ENCODE measurements around the gene TRAF6. TPM values are rescaled to one million over a fixed set of nuclear protein-coding genes. Genes with fewer than 3 reads are reported as not detected.

The TRAF6 gene
- total and polyA plus RNA-seq, 2 of the 13 experiments (the other 11 are each of a cell fraction or from before 2014, with no cell fraction given), result 3.3 to 5.9 TPM

GRCh38 chr11:36454551-36454940 is 55.5 kb downstream of the TRAF6 start (continued):
- no peak for TF ChIP-seq HBP1 (CRISPR knock-in tag; IDR thresholded peaks at IDR 0.05; ENCODE audit: low read depth)
- no peak for TF ChIP-seq TBP (CRISPR knock-in tag; IDR thresholded peaks at IDR 0.05)
- TF ChIP-seq WIZ (CRISPR knock-in tag; IDR thresholded peaks at IDR 0.05), result no peak
- TF ChIP-seq ASH2L (IDR thresholded peaks at IDR 0.05; ENCODE audit: insufficient read length, low read depth, low read length), result no peak

GRCh38 chr11:36453678-36454077 is 56.4 kb downstream of the TRAF6 start:
- Histone ChIP-seq H3K36me3 (replicated peaks in 1 of 2; ENCODE audit: control insufficient read depth in 1 of 2, insufficient read depth in 2 of 2, low read length in 2 of 2) (no peaks in the 10 kb centered on the region), H3K9ac (ENCODE audit: insufficient read depth, low read depth, low read length) (no peak overlapping the region), H3K27ac (ENCODE audit: extremely low read length, insufficient read depth, low read length) (no peak overlapping the region), H2AFZ (ENCODE audit: low read length) (no peak overlapping the region), H3K4me2 (ENCODE audit: low read depth, low read length) (no peak overlapping the region), H3K27me3 (ENCODE audit: control insufficient read depth in 1 of 2, insufficient read depth in 2 of 2, low read length in 2 of 2) (peaks cover 0 to 19% of the 10 kb centered on the region in 2 experiments; a peak in 2 of 5 replicates), H3K9me3 (ENCODE audit: low read length) (no peaks in the 10 kb centered on the region), H4K20me1 (ENCODE audit: insufficient read depth, low read length) (no peaks in the 10 kb centered on the region), H3K4me3 (replicated peaks in 1 of 3; ENCODE audit: insufficient read depth in 1 of 3, low read depth in 2 of 3, low read length in 3 of 3) (no peak overlapping the region), H3K79me2 (ENCODE audit: insufficient read depth, low read length) (no peaks in the 10 kb centered on the region), H3K4me1 (ENCODE audit: insufficient read depth, low read length) (peaks cover 23% of the 10 kb centered on the region)
- no peak for TF ChIP-seq BHLHE40 (IDR thresholded peaks at IDR 0.05; ENCODE audit: low read length)
- TF ChIP-seq ZNF263 (CRISPR knock-in tag; IDR thresholded peaks at IDR 0.05), result peak; percentile 62
- BruUV-seq (replicated peaks), result no TSS peak
- in situ Hi-C loops (cut with HindIII; ENCODE audit: extremely low pct_ligation_motif_present, low pct_unique_long_range_greater_than_20kb), result no loop called here
- intact Hi-C loops (cut with micrococcal nuclease; ENCODE audit: unreplicated experiment), result no loop called here
- ATAC-seq (no peak), FAIRE-seq (no peak), DNase-seq (ENCODE audit: low spot score) (no peak)
- POLR2A ChIA-PET, result no interaction called here
- 2% methylated on average over 3 of the region's 3 CpGs for WGBS (ENCODE audit: low lambda C conversion rate)
- CTCF ChIA-PET (ENCODE audit: low intra/inter-chr PET ratio, low total read pairs), result no interaction called here

DNA sequence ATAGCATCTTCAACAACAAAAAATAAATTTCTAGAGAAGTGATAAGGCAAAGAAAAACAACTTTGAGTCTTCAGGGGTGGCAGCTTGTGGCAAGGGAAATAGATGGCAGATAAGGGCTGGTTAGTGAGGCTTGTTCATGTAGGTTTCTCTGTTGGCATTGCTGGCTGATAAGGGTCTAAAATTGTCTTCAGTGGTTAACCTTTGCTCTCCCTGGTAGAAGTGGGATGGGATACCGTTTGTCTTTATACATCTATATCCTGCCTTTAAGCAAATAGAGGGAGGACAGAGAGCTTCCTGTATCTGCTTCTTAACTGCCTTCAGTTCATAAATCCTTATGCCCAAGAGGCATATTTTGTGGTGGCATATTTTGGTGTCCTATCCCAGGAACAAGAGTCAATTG is 57.1 kb downstream of the TRAF6 start:
- CTCF ChIA-PET (ENCODE audit: low intra/inter-chr PET ratio, low total read pairs), result no interaction called here
- ATAC-seq, result no peak
- Histone ChIP-seq H3K4me3 (replicated peaks in 1 of 3; ENCODE audit: insufficient read depth in 1 of 3, low read depth in 2 of 3, low read length in 3 of 3) (no peak overlapping the region), H3K79me2 (ENCODE audit: insufficient read depth, low read length) (no peaks in the 10 kb centered on the region), H3K27ac (ENCODE audit: extremely low read length, insufficient read depth, low read length) (no peak overlapping the region), H4K20me1 (ENCODE audit: insufficient read depth, low read length) (no peaks in the 10 kb centered on the region), H3K4me2 (ENCODE audit: low read depth, low read length) (peak overlapping the region; percentile 3; the same call in 1 of the 2 replicates), H2AFZ (ENCODE audit: low read length) (no peak overlapping the region), H3K4me1 (ENCODE audit: insufficient read depth, low read length) (peaks cover 23% of the 10 kb centered on the region), H3K9ac (ENCODE audit: insufficient read depth, low read depth, low read length) (no peak overlapping the region), H3K9me3 (ENCODE audit: low read length) (no peaks in the 10 kb centered on the region), H3K27me3 (ENCODE audit: control insufficient read depth in 1 of 2, insufficient read depth in 2 of 2, low read length in 2 of 2) (peaks cover 0 to 19% of the 10 kb centered on the region in 2 experiments; a peak in 2 of 5 replicates), H3K36me3 (replicated peaks in 1 of 2; ENCODE audit: control insufficient read depth in 1 of 2, insufficient read depth in 2 of 2, low read length in 2 of 2) (no peaks in the 10 kb centered on the region)
- POLR2A ChIA-PET, result no interaction called here
- FAIRE-seq, result no peak
- intact Hi-C loops (cut with micrococcal nuclease; ENCODE audit: unreplicated experiment), result no loop called here
- peak; percentile 34 for DNase-seq (ENCODE audit: low spot score)
- BruUV-seq (replicated peaks), result no TSS peak
- TF ChIP-seq ZNF501 (CRISPR knock-in tag; IDR thresholded peaks at IDR 0.05), result no peak
- WGBS (ENCODE audit: low lambda C conversion rate), result 0% methylated on average over 1 of the region's 1 CpG
- in situ Hi-C loops (cut with HindIII; ENCODE audit: extremely low pct_ligation_motif_present, low pct_unique_long_range_greater_than_20kb), result no loop called here

All from HepG2 (cell line).